ENCODE data around the gene PNCK.

PNCK gene

DNA sequence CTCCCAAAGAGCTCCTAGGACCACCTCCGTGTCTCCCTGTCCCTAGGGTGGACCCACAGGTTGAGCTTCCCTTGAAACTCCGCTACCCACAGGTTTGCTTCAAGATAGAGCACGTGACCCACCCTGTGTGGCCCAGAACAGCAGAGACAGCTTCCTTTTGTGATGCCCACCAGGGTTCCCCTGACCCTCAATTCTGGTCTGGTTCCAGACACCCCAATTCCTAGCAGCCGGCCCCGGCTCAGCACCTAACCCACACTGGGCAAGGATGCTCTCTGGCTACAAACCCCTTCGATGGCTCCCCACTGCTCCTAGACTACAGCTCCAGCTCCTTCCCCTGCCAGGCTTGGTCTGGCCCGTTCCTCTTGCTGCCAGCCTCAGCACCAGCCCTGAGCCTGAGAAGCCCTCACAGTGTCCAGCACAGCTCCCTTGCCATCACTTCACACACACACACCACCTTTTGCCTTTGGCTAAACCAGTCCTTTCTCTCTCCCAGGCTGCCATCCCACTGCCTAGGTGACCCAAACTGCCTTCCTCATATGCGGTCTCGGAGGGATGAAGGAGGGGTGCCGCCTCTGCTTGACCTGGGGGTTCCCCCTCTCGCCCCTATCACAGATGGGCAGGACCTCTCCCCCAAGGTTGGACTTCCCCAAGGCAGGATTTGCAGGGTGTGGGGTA is 6.2 kb downstream of the PNCK start:
- no peaks in the 10 kb centered on the region for H3K9me3 ChIP-seq (replicated peaks; ENCODE audit: low read length)
- no peak overlapping the region for H3K4me3 ChIP-seq (ENCODE audit: low read length)
- no peaks in the 10 kb centered on the region for H3K4me1 ChIP-seq (ENCODE audit: control insufficient read depth, insufficient read depth, low read length)
- H3K36me3 ChIP-seq (ENCODE audit: insufficient read depth, low read length), result no peaks in the 10 kb centered on the region
- peak overlapping the region; percentile 58 for H3K4me2 ChIP-seq (ENCODE audit: low read length)
- peaks cover 8% of the 10 kb centered on the region for H3K27me3 ChIP-seq (ENCODE audit: control insufficient read depth, insufficient read depth, low read length)
- no peak overlapping the region for H3K9ac ChIP-seq (ENCODE audit: low read depth, low read length)

DNA sequence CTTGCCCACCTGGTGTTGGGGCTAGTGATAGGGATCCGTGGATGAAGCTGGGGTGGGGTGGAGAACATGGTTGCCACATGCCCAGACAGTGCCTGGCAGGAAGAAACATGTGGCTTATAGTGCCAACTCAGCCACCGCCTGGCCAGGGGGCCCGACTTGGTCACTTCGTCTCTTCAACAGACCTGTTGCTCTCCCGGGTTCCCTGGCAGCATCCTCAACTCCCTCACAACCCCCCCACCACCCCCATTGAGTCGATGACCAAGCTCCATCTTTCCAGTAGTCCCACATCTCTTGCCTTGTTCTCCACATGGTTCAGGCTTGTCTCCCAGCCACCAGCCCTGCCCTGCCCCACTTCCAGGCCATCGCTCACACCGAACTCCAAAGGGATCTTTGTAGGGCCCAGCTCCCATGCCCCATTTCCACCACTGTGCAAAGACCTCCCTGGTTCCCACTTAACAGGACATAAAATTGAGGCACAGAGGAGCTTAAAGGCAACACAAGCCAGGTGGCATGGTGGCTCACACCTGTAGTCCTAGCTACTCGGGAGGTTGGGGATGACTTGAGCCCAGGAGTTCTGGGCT is 7.8 kb downstream of the PNCK start:
- H3K9ac ChIP-seq (ENCODE audit: low read depth, low read length), result no peak overlapping the region
- H3K4me3 ChIP-seq (ENCODE audit: low read length), result no peak overlapping the region
- no peak overlapping the region for H3K4me2 ChIP-seq (ENCODE audit: low read length)
- H3K4me1 ChIP-seq (ENCODE audit: control insufficient read depth, insufficient read depth, low read length), result no peaks in the 10 kb centered on the region
- no peaks in the 10 kb centered on the region for H3K36me3 ChIP-seq (ENCODE audit: insufficient read depth, low read length)
- no peaks in the 10 kb centered on the region for H3K9me3 ChIP-seq (replicated peaks; ENCODE audit: low read length)
- peaks cover 23% of the 10 kb centered on the region for H3K27me3 ChIP-seq (ENCODE audit: control insufficient read depth, insufficient read depth, low read length)

DNA sequence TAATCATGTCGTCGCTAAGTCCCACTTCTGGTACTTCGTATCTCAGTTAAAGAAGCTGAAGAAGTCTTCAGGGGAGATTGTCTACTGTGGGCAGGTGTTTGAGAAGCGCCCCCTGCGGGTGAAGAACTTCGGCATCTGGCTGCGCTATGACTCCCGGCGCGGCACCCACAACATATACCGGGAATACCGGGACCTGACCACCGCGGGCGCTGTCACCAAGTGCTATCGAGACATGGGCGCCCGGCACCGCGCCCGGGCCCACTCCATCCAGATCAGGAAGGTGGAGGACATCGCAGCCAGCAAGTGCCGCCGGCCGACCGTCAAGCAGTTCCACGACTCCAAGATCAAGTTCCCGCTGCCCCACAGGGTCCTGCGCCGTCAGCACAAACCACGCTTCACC is 11.3 kb downstream of the PNCK start:
- H3K9me3 ChIP-seq (replicated peaks; ENCODE audit: low read length), result no peaks in the 10 kb centered on the region
- H3K4me1 ChIP-seq (ENCODE audit: control insufficient read depth, insufficient read depth, low read length), result no peaks in the 10 kb centered on the region
- no peak overlapping the region for H3K9ac ChIP-seq (ENCODE audit: low read depth, low read length)
- H3K27me3 ChIP-seq (ENCODE audit: control insufficient read depth, insufficient read depth, low read length), result peaks cover 29% of the 10 kb centered on the region
- no peaks in the 10 kb centered on the region for H3K36me3 ChIP-seq (ENCODE audit: insufficient read depth, low read length)
- H3K4me2 ChIP-seq (ENCODE audit: low read length), result no peak overlapping the region
- H3K4me3 ChIP-seq (ENCODE audit: low read length), result no peak overlapping the region

DNA sequence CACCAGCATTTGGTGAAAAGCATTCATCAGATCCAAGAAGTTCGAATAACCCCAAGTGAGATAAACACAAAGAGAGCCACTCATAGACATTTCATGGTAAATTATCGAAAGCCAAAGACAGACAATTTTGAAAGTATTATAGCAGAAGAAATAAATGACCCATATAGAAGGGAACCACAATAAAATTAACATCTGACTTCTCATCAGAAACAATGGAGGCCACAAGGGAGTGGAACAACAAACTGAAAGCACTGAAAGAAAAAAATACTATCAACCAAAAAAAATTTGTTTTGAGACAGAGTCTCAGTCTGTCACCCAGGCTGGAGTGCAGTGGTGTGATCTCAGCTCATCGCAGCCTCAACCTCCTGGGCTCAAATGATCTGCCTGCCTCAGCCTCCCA is 14.3 kb downstream of the PNCK start:
- no peaks in the 10 kb centered on the region for H3K36me3 ChIP-seq (ENCODE audit: insufficient read depth, low read length)
- H3K27me3 ChIP-seq (ENCODE audit: control insufficient read depth, insufficient read depth, low read length), result peaks cover 24% of the 10 kb centered on the region
- no peaks in the 10 kb centered on the region for H3K4me1 ChIP-seq (ENCODE audit: control insufficient read depth, insufficient read depth, low read length)
- no peak overlapping the region for H3K4me2 ChIP-seq (ENCODE audit: low read length)
- no peak overlapping the region for H3K4me3 ChIP-seq (ENCODE audit: low read length)
- no peak overlapping the region for H3K9ac ChIP-seq (ENCODE audit: low read depth, low read length)
- H3K9me3 ChIP-seq (replicated peaks; ENCODE audit: low read length), result no peaks in the 10 kb centered on the region

DNA sequence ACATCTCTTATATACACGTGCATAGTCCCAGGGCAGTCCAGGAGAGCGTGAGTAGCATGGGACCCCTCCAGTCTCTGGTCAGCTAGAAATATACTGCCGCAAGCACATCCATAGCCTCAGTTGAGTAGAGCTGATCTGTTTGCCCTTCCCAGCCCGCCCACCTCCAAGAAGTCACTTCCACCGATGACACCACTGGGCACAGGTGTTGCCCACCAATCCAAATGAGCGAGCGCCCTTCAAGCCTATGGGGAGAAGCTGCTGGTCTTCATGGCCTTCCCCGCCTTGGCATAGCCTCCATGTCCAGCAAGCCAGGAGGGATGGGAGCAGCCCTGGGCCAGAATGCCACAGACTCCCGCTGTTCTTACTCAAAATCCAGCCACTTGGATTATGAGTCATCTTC is 16.5 kb downstream of the PNCK start:
- Histone ChIP-seq H3K4me1 (ENCODE audit: control insufficient read depth, insufficient read depth, low read length) (no peaks in the 10 kb centered on the region), H3K9me3 (replicated peaks; ENCODE audit: low read length) (peaks cover 4% of the 10 kb centered on the region), H3K36me3 (ENCODE audit: insufficient read depth, low read length) (no peaks in the 10 kb centered on the region), H3K27me3 (ENCODE audit: control insufficient read depth, insufficient read depth, low read length) (peaks cover 19% of the 10 kb centered on the region), H3K9ac (ENCODE audit: low read depth, low read length) (no peak overlapping the region), H3K4me3 (ENCODE audit: low read length) (no peak overlapping the region), H3K4me2 (ENCODE audit: low read length) (no peak overlapping the region)

DNA sequence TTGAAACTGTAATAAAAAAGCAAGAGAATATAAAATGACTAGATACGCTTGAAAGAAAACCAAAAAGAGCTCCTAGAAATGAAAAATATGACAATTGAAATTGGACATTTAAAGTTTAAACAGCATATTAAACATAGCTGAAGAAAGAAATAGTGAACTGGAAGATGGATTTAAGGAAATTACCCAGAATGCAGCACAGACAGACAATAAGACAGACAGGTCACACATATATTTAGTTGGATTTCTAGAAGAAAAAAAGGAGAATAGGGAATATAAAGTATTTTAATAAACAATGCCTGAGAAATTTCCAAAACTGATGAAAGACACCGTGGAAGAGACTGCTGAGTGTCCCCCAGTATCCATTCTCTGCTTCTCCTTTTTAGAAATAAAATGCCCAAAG is 20.1 kb downstream of the PNCK start:
- H3K36me3 ChIP-seq (ENCODE audit: insufficient read depth, low read length), result no peaks in the 10 kb centered on the region
- no peaks in the 10 kb centered on the region for H3K4me1 ChIP-seq (ENCODE audit: control insufficient read depth, insufficient read depth, low read length)
- peaks cover 4% of the 10 kb centered on the region for H3K27me3 ChIP-seq (ENCODE audit: control insufficient read depth, insufficient read depth, low read length)
- no peak overlapping the region for H3K9ac ChIP-seq (ENCODE audit: low read depth, low read length)
- H3K9me3 ChIP-seq (replicated peaks; ENCODE audit: low read length), result peaks cover 4% of the 10 kb centered on the region
- H3K4me3 ChIP-seq (ENCODE audit: low read length), result no peak overlapping the region
- no peak overlapping the region for H3K4me2 ChIP-seq (ENCODE audit: low read length)

DNA sequence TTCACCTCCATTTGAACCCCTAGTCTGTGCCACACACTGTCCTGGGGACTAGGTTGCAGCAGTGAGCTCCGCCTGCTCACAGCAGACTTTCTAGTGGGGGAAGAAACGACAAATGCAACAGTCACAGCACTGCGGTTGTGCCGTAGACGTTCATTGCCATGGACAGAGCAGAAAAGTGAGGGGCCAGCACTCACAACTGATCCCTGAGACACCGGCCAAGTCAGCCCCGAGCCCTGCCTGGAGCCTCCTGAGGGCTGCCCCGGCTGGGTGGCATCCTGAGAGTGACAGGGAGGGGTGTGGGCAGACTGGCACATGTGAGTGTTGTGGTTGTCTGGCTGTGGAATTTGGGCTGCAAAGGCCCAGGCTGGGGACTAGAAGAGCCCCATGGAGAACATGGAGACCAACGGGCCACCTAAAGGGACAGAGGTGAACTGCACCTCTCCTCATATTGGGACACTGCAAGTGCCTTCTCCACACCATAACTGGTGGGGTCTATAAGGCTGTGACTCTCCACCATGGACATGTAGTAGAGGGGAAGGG is 22.0 kb downstream of the PNCK start:
- no peak overlapping the region for H3K4me3 ChIP-seq (ENCODE audit: low read length)
- H3K27me3 ChIP-seq (ENCODE audit: control insufficient read depth, insufficient read depth, low read length), result peaks cover 15% of the 10 kb centered on the region
- H3K9me3 ChIP-seq (replicated peaks; ENCODE audit: low read length), result peaks cover 4% of the 10 kb centered on the region
- no peaks in the 10 kb centered on the region for H3K36me3 ChIP-seq (ENCODE audit: insufficient read depth, low read length)
- H3K4me1 ChIP-seq (ENCODE audit: control insufficient read depth, insufficient read depth, low read length), result no peaks in the 10 kb centered on the region
- H3K9ac ChIP-seq (ENCODE audit: low read depth, low read length), result no peak overlapping the region
- no peak overlapping the region for H3K4me2 ChIP-seq (ENCODE audit: low read length)

DNA sequence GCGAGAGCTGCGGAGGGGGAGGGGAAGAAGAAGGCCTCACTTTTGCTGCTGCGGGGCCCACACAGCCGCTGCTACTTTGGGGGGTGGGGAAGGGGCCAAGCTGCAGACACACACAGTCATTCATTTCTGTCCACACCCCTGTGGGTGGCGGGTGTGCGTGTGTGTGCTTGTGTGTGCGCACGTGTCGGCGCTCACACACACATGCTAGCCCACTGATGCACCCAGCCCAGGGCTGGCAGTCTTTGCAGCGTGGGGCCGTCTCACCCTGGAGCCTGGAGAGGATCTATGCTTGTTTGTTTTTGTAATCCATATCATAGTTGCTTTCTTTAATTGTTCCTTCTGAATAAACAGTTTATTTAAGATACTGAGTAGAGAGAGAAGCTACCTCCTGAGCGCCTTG is 22.7 kb downstream of the PNCK start:
- Histone ChIP-seq H3K4me3 (ENCODE audit: low read length) (no peak overlapping the region), H3K36me3 (ENCODE audit: insufficient read depth, low read length) (no peaks in the 10 kb centered on the region), H3K9ac (ENCODE audit: low read depth, low read length) (no peak overlapping the region), H3K27me3 (ENCODE audit: control insufficient read depth, insufficient read depth, low read length) (peaks cover 21% of the 10 kb centered on the region), H3K4me2 (ENCODE audit: low read length) (no peak overlapping the region), H3K4me1 (ENCODE audit: control insufficient read depth, insufficient read depth, low read length) (no peaks in the 10 kb centered on the region), H3K9me3 (replicated peaks; ENCODE audit: low read length) (peaks cover 4% of the 10 kb centered on the region)

DNA sequence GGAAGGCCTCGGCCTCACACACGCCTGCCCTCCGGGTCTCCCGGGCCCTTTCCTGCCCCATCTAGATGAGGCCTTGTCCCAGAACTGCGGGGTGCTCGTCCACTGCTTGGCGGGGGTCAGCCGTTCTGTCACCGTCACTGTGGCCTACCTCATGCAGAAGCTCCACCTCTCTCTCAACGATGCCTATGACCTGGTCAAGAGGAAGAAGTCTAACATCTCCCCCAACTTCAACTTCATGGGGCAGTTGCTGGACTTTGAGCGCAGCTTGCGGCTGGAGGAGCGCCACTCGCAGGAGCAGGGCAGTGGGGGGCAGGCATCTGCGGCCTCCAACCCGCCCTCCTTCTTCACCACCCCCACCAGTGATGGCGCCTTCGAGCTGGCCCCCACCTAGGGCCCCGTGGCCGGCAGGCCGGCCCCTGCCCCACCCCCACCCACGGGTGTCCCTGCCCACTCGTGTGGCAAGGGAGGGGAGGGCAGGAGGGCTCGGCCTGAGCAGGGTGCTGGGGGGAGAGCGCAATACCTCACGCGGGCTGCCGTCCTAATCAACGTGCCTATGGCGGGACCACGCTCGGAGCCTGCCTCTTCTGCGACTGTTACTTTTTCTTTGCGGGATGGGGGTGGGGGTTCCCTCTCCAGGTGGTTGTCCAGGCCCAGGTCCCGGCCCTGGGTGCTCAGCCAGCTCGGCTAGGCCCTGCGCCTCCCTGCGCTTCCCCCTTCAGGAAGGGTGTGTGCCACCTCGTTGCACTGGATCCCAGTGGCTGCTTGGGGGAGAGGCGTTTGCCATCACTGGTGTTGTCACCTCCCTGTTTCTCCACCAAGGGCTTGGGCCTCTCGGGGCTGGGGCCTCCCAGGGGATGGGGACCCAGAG is 23.5 kb downstream of the PNCK start:
- no peak overlapping the region for H3K4me3 ChIP-seq (ENCODE audit: low read length)
- H3K4me2 ChIP-seq (ENCODE audit: low read length), result no peak overlapping the region
- peaks cover 4% of the 10 kb centered on the region for H3K9me3 ChIP-seq (replicated peaks; ENCODE audit: low read length)
- H3K9ac ChIP-seq (ENCODE audit: low read depth, low read length), result no peak overlapping the region
- no peaks in the 10 kb centered on the region for H3K4me1 ChIP-seq (ENCODE audit: control insufficient read depth, insufficient read depth, low read length)
- H3K27me3 ChIP-seq (ENCODE audit: control insufficient read depth, insufficient read depth, low read length), result peaks cover 29% of the 10 kb centered on the region
- H3K36me3 ChIP-seq (ENCODE audit: insufficient read depth, low read length), result no peaks in the 10 kb centered on the region

DNA sequence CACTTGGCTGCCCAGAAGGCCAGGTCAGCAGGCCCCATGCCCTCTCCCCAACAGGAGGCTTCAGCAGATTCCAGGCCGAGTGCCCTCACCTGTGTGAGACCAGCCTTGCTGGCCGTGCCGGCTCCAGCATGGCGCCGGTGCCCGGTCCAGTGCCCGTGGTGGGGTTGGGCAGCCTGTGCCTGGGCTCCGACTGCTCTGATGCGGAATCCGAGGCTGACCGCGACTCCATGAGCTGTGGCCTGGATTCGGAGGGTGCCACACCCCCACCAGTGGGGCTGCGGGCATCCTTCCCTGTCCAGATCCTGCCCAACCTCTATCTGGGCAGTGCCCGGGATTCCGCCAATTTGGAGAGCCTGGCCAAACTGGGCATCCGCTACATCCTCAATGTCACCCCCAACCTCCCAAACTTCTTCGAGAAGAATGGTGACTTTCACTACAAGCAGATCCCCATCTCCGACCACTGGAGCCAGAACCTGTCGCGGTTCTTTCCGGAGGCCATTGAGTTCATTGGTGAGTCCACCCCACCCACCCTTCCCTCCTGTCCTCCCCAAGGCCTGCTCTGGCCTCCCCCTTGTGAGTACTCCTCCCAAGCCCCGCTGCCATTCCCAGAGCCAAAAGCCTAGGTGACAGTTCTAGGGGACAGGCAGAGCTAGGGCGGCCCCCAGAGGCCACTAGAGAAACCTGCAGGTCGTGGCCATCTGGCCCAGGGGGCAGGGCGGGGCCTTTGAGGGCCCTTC is 24.3 kb downstream of the PNCK start:
- peaks cover 37% of the 10 kb centered on the region for H3K27me3 ChIP-seq (ENCODE audit: control insufficient read depth, insufficient read depth, low read length)
- peaks cover 4% of the 10 kb centered on the region for H3K9me3 ChIP-seq (replicated peaks; ENCODE audit: low read length)
- no peak overlapping the region for H3K4me2 ChIP-seq (ENCODE audit: low read length)
- no peaks in the 10 kb centered on the region for H3K4me1 ChIP-seq (ENCODE audit: control insufficient read depth, insufficient read depth, low read length)
- no peaks in the 10 kb centered on the region for H3K36me3 ChIP-seq (ENCODE audit: insufficient read depth, low read length)
- no peak overlapping the region for H3K4me3 ChIP-seq (ENCODE audit: low read length)
- H3K9ac ChIP-seq (ENCODE audit: low read depth, low read length), result no peak overlapping the region

Data from skeletal muscle satellite cell (primary cell).